PC-3 (cell line): ENCODE measurements around the gene NCOR2.

Experiments used
- CTCF ChIP-seq: fragments of 300-600 bp; sonication (generic); conservative IDR thresholded peaks from 2 replicates; pipeline ENCODE4 v1.5.1; 2017; ENCODE audit warnings: antibody characterized with exemption, low read depth, mild to moderate bottlenecking, low read length
- EZH2 ChIP-seq: fragments of 300-600 bp; sonication (generic); IDR thresholded peaks from one replicate; pipeline ENCODE4 v1.6.1; 2017; ENCODE audit warnings: antibody characterized with exemption, mild to moderate bottlenecking, low read length; ENCODE audit not compliant: unreplicated experiment
- EZH2phosphoT487 ChIP-seq: fragments of 300-600 bp; sonication (generic); IDR thresholded peaks from 2 replicates; pipeline ENCODE4 v1.6.1; 2018; ENCODE audit warnings: mild to moderate bottlenecking, antibody characterized with exemption, low read length, borderline replicate concordance

GRCh38 chr12:124578854-124579253, 11.4 kb upstream of the NCOR2 start:
- no peak for TF ChIP-seq CTCF
- TF ChIP-seq EZH2, result no peak
- TF ChIP-seq EZH2phosphoT487, result no peak
